ENCODE results near the gene PIEZO1.

The PIEZO1 gene, protein sequence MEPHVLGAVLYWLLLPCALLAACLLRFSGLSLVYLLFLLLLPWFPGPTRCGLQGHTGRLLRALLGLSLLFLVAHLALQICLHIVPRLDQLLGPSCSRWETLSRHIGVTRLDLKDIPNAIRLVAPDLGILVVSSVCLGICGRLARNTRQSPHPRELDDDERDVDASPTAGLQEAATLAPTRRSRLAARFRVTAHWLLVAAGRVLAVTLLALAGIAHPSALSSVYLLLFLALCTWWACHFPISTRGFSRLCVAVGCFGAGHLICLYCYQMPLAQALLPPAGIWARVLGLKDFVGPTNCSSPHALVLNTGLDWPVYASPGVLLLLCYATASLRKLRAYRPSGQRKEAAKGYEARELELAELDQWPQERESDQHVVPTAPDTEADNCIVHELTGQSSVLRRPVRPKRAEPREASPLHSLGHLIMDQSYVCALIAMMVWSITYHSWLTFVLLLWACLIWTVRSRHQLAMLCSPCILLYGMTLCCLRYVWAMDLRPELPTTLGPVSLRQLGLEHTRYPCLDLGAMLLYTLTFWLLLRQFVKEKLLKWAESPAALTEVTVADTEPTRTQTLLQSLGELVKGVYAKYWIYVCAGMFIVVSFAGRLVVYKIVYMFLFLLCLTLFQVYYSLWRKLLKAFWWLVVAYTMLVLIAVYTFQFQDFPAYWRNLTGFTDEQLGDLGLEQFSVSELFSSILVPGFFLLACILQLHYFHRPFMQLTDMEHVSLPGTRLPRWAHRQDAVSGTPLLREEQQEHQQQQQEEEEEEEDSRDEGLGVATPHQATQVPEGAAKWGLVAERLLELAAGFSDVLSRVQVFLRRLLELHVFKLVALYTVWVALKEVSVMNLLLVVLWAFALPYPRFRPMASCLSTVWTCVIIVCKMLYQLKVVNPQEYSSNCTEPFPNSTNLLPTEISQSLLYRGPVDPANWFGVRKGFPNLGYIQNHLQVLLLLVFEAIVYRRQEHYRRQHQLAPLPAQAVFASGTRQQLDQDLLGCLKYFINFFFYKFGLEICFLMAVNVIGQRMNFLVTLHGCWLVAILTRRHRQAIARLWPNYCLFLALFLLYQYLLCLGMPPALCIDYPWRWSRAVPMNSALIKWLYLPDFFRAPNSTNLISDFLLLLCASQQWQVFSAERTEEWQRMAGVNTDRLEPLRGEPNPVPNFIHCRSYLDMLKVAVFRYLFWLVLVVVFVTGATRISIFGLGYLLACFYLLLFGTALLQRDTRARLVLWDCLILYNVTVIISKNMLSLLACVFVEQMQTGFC (N-terminal part only)

DNA sequence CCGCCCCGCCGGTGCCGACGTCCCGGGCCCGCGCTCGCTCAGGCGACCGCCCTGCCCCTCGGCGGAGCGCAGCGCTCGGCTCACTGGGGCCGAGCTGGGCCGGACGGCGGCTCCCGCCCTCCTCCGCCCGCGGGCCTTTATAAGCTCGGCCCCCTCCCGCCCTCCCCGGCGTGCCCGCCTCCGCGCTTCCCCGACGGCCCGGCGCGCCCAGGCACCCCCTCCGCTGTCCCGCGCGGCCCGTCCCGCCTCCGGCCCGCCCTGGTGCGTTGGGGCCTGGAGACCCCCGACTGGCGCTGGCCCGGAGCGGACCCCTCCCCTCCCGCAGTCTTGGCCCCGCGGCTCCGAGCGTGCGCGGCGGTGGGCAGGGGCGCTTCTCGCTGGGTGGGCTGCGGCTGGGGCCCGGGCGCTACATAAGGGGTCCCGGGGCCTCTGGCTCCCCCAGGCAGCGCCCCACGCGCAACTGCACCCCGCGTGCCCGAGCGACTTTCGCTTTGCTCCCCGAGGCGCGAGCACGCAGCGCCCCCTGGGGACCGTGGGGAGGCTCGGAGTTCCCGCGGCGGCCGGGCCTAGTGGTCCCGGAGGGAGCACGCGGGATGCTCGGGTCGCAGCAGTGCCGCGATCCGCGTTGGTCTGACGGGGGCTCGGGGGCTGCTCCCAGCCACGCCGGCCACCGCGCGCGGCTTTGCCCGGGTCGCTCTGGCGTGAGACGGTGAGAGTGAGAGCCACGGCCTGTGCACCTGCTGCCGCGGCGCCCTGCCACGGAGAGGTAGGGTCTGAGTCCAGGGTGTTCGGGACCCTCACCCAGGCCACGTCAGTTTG lies at the start of gene PIEZO1:
Gene PIEZO1 (minus strand): TSS at position 115 of the 819 bp plus-strand sequence. CDS start 256 bp downstream, outside the sequence.
- peak; percentile 58 to 70 for DNase-seq (ENCODE audit: low read depth in 2 of 2)
- peak within 1 kb of the TSS; percentile 59 to 71 for H3K4me3 ChIP-seq (replicated peaks in 1 of 2; ENCODE audit: low read depth in 2 of 2, low read length in 2 of 2)
- TF ChIP-seq, protein P1, sequence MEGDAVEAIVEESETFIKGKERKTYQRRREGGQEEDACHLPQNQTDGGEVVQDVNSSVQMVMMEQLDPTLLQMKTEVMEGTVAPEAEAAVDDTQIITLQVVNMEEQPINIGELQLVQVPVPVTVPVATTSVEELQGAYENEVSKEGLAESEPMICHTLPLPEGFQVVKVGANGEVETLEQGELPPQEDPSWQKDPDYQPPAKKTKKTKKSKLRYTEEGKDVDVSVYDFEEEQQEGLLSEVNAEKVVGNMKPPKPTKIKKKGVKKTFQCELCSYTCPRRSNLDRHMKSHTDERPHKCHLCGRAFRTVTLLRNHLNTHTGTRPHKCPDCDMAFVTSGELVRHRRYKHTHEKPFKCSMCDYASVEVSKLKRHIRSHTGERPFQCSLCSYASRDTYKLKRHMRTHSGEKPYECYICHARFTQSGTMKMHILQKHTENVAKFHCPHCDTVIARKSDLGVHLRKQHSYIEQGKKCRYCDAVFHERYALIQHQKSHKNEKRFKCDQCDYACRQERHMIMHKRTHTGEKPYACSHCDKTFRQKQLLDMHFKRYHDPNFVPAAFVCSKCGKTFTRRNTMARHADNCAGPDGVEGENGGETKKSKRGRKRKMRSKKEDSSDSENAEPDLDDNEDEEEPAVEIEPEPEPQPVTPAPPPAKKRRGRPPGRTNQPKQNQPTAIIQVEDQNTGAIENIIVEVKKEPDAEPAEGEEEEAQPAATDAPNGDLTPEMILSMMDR (IDR thresholded peaks at IDR 0.05; ENCODE audit: low read depth, low read length) = peak; percentile 60

DNA sequence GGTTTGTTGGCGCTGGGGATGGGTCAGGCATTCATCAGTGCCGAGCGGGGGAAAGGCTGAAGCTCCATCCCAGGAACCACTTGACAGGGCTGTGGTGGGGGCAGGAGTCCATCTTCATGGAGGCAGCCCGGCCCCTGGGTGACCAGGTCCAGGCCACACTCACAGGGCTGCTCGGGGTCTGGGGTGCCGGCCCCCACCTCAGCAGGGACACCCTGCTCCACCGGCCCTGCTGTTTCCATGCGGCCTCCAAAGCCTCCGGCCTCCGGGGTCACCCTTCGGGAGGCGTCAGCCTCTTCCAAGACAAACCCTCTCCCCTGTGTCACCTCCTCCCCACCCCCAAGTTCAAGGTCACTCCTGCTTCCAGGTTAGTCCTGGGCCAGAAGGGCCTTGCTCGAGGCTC lies 49.6 kb upstream of the PIEZO1 start:
- H3K4me3 ChIP-seq (replicated peaks in 1 of 2; ENCODE audit: low read depth in 2 of 2, low read length in 2 of 2) = no peak overlapping the region
- TF ChIP-seq, protein P1 (IDR thresholded peaks at IDR 0.05; ENCODE audit: low read depth, low read length) = no peak
- DNase-seq (ENCODE audit: low read depth in 2 of 2) = no peak

DNA sequence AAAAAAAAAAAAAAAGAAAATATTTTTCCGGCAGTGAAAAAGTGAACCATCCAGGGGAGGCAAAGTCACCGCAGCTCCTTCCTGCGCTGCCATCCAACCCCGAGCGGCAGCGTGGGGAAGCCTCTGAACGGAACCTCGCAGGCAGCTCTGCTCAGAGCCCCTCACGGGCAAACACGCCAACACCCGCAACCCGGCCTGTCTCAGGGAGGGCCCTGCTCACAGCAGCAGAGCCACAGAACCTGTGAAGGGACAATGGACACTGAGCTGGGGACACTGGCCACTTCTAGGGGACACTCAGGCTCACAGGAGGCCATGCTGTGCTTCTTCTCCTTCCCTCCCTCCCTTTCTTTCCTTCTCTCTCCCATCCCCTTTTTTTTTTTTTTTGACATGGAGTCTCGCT lies 48.1 kb upstream of the PIEZO1 start:
- no peak for DNase-seq (ENCODE audit: low read depth in 2 of 2)
- H3K4me3 ChIP-seq (replicated peaks in 1 of 2; ENCODE audit: low read depth in 2 of 2, low read length in 2 of 2) = no peak overlapping the region
- TF ChIP-seq, protein P1 (IDR thresholded peaks at IDR 0.05; ENCODE audit: low read depth, low read length) = no peak

DNA sequence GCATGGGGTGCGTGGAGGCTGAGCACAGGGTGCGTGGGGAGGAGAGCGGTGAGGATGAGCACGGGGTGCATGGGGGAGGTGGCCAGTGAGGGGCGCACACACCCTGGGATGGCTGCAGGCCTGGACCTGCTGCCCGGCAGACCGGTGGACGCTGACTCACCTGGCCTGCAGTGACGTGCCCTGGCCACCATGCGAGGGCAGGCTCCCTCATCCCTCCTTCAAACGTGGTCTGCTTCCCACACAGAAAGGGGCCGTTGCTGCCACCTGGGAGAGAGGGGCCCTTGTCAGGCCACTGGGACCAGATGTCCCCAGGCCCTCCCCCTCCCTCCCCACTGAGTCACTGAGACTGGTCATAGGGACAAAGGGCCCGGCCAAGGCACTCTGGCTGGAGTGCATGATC lies 46.8 kb upstream of the PIEZO1 start:
- TF ChIP-seq, protein P1 (IDR thresholded peaks at IDR 0.05; ENCODE audit: low read depth, low read length) = no peak
- H3K4me3 ChIP-seq (replicated peaks in 1 of 2; ENCODE audit: low read depth in 2 of 2, low read length in 2 of 2) = no peak overlapping the region
- peak in 1 of 2 donors; percentile 5 for DNase-seq (ENCODE audit: low read depth in 2 of 2)

DNA sequence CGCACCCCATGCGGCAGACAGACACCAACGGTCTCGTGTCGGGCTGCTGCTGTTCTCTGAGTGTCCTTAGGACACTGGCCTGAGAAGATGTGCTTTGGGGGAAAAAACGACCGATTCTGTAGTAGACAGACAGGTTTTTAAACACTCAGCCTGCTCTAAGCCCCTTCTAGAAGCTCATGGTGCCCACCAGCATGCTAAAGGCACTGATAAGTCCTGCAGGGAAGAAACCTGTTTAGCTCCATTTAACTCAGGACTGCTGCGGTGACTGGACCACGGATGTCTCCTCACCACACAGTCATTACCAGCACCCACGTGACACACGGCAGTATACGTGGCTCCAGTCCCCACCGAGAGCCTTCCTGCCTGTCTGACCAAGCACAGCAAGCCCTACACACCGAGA lies 45.8 kb upstream of the PIEZO1 start:
- TF ChIP-seq, protein P1 (IDR thresholded peaks at IDR 0.05; ENCODE audit: low read depth, low read length) = no peak
- H3K4me3 ChIP-seq (replicated peaks in 1 of 2; ENCODE audit: low read depth in 2 of 2, low read length in 2 of 2) = no peak overlapping the region

More for the DNA sequence above, 45.8 kb upstream of the PIEZO1 start:
- DNase-seq (ENCODE audit: low read depth in 2 of 2) = no peak
